ENCODE data around the gene AUP1.

Gene AUP1

DNA sequence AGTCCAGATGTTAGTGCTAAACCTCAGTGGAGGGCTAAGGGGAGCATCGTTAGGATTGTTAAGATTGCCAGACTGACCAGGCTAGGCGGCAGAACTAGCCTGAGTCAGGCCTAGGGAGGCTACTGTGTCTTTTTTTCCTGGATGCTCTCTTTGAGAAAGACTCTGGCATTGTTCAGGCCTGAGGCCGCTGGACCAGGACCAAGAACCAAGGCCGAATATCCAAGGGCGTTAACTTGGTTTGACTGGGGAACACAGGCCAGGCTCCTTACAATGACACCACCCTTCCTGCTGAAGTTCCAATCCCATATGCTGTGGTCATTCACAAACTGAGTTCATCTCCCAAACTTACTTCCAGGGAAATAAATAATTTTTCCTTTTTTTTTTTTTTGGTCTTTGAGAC is 10.8 kb upstream of the AUP1 start:
- no peak overlapping the region for H3K4me3 ChIP-seq (ENCODE audit: low read depth, low read length)
- DNase-seq (ENCODE audit: low read depth): no peak

- no peak for DNase-seq (ENCODE audit: low read depth)
- H3K4me3 ChIP-seq (ENCODE audit: low read depth, low read length): no peak overlapping the region
These were observed 9.4 kb upstream of the AUP1 start for GRCh38 chr2:74538881-74539339.

DNA sequence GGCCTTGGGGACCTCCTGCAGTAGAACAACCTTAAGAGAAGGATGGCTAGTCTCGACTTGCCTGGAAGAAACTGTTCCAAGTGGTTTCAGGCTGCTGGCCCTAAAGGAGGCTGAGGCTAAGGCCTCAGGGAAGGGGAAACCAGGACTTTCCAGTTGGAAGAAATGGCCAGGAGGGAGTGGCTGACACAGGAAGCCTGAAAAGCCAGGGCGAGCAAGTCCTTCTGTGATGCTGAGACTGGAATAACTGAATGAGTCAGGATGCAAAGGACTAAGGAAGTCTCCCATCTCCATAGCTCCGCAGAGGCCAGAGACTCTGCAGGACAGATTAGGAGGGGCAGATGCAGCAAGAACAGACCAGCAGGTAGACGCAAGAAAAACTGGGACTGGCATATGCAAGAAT is 7.6 kb upstream of the AUP1 start:
- H3K4me3 ChIP-seq (ENCODE audit: low read depth, low read length): no peak overlapping the region
- DNase-seq (ENCODE audit: low read depth): no peak

DNA sequence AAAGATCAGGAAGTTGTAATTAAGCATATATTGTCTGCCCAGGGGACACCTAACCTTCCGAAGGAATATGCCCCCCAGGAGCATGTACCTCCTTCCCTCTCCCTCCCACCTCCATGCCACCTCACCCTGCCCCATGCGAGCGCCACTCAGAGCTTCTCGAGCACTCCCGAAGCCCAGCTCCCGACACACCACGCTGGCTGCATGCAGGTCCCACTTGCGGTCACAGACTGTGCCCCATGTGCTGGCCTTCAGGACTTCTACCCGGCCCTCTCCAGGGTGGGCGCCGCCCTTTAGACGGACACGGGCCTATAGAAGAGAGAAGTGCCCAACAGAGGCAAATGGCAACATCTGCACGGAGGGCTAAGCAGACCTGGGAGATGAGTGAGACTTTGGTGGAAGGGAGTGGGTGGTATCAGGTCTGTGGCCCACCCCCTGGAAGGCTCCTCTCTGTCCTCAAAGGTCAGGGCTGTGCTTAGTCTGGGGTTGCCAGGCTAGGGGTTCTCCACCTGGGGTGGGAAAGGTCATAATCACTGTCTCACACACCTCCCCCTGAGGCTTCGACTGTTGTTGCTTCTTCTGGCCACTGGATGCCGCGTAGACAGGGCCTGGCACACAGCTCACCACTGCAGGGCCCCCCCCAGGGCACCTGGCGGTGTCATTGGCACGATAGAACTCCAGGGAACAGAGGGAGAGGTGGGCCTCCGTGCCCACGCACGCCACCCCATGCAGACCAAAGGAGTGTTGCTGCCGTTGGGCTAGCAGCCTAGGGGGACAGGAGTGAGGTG is 6.9 kb upstream of the AUP1 start:
- no peak overlapping the region for H3K4me3 ChIP-seq (ENCODE audit: low read depth, low read length)
- DNase-seq (ENCODE audit: low read depth): no peak

DNA sequence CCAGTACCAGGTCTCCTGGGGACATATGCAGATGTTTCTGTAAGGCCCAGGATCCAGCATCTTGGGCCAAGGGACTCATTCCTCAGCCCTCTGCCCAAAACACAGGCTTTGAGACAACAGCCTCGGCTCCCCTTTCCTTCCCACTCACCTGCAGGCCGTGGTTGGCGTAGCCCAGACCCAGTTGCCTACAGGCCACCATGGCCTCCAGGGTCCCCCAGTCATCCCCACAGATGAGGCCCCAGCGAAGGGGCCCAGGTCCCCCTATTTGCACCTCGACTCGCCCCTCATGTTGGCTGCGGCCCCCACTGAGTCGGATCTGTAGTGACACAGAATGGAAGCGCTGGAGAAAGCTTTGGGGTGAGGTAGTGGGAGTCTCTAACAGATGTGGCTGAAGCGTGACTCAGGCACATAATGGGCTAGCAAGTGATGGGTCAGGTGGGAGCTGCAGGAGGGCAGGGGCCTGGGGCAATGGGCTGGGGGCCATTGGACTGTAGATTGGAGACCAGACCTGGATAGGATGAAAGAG is 6.0 kb upstream of the AUP1 start:
- H3K4me3 ChIP-seq (ENCODE audit: low read depth, low read length): no peak overlapping the region
- DNase-seq (ENCODE audit: low read depth): no peak

DNA sequence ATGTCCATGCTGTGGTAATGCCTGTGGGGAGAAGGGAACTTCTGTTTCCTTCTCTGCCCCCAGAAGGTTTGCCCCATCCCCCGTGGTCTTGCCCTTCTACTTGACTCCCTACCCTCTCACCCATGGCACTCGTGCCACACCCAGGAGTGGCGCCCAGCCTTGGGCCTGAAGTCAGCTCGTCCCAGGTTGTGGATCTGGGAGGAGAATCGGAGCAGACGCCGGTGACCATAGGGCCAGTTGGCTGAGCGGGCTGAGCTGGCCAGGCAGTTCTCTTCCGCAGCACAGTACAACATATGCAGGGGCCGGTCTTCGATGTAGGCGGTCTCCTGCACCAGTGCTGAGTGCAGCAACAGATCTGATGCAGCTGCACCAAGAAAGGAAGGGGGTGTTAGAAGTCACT is 4.9 kb upstream of the AUP1 start:
- no peak for DNase-seq (ENCODE audit: low read depth)
- H3K4me3 ChIP-seq (ENCODE audit: low read depth, low read length): no peak overlapping the region

DNA sequence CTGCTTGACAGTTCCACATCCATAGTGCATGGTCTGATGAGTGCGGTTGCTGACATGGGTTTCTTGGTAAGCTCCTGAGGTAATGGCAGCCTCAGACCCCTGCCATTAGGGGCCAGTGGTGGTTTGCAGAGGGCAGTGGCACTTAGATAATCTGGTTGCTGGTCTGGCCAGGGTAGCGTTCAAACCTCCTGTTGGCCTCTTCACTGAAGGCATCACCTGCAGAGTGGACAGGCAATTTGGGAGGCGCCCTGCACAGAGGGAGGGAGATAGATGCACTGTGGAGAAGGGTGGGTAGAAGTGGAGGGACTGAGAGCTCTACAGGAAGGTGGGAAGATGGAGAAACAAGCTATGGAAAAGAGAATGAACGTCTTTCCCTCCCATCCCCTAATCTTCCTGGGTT is 4.0 kb upstream of the AUP1 start:
- no peak overlapping the region for H3K4me3 ChIP-seq (ENCODE audit: low read depth, low read length)
- DNase-seq (ENCODE audit: low read depth): no peak

- no peak overlapping the region for H3K4me3 ChIP-seq (ENCODE audit: low read depth, low read length)
- no peak for DNase-seq (ENCODE audit: low read depth)
These were observed 2.7 kb upstream of the AUP1 start for GRCh38 chr2:74532222-74532621.

DNA sequence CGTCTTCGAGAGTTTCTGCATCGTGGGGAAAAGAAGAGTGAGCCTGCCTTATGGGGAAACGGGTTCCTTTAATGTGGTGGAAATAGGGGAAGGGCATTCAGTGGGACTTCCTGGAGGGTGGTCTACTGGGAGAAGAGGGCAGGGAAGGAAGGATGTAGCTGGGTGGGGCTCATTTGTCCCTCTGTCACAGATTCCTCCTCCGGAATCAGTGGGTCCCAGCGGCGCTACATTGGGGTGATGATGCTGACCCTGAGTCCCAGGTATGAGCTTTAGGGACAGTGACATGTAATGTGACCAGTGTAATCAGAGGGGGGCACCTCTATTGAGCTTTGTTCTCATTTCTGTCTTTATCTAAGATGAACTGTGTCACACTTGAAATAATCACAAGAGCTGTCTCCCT is 2.2 kb upstream of the AUP1 start:
- H3K4me3 ChIP-seq (ENCODE audit: low read depth, low read length): no peak overlapping the region
- no peak for DNase-seq (ENCODE audit: low read depth)

DNA sequence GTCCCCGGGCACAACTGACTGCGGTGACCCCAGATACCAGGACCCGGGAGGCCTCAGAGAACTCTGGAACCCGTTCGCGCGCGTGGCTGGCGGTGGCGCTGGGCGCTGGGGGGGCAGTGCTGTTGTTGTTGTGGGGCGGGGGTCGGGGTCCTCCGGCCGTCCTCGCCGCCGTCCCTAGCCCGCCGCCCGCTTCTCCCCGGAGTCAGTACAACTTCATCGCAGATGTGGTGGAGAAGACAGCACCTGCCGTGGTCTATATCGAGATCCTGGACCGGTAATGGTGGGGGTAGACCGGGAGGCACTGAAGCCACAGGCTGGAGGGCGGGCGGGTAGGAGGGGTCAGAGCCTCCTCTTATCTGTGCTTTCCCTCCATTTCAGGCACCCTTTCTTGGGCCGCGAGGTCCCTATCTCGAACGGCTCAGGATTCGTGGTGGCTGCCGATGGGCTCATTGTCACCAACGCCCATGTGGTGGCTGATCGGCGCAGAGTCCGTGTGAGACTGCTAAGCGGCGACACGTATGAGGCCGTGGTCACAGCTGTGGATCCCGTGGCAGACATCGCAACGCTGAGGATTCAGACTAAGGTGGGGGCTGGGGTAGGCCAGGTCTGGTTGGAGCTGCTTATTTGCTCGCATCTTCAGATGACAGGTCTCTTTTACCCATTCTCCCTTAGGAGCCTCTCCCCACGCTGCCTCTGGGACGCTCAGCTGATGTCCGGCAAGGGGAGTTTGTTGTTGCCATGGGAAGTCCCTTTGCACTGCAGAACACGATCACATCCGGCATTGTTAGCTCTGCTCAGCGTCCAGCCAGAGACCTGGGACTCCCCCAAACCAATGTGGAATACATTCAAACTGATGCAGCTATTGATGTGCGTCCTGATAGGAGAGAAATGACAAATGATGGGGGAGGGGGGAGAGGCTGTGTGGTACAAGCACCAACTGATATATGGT is 1.0 kb upstream of the AUP1 start:
- H3K4me3 ChIP-seq (ENCODE audit: low read depth, low read length): peak overlapping the region; percentile 74
- no peak for DNase-seq (ENCODE audit: low read depth)

DNA sequence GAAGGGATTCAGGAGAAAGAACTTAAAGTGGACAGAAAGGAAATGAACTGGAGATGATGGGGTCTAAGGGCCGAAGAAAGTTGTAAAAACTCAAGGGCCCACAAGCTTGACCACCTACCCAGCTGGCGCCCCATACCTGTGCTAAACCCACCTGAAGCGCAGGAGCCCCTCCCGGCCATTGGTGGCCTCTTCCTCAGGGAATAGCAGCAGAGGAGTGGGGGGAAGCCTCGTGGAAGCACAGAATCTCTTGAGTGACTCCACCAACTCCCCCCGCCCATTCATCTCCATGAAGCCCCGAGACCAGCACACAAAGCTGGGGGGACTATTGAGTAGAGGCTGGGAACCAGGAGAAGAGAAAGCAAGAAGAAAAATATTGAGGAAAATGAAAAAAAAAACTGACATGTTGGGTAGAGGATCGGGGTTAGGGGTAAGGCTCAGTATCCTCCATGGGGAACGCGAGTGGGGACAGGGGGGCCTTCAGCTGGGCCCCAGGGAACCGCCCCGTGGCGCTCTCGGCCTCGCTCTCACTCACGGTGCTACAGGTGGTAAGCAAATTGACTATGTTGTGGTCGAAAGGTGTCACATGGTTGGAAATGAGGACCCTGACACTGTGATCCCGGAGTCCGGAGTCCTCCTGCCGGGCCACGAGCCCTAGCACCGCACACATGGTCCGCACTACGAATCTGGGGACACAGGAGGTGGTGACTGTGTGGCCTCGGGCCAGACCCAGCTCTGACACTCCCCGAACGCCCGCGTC is 728 bp downstream of the AUP1 start:
- no peak for DNase-seq (ENCODE audit: low read depth)
- peak overlapping the region; percentile 74 for H3K4me3 ChIP-seq (ENCODE audit: low read depth, low read length)

- DNase-seq (ENCODE audit: low read depth): no peak
- no peak overlapping the region for H3K4me3 ChIP-seq (ENCODE audit: low read depth, low read length)
These were observed 1.8 kb downstream of the AUP1 start for GRCh38 chr2:74527741-74528140.

- H3K4me3 ChIP-seq (ENCODE audit: low read depth, low read length): no peak overlapping the region
- DNase-seq (ENCODE audit: low read depth): no peak
These were observed 2.8 kb downstream of the AUP1 start for GRCh38 chr2:74526649-74527230.

- DNase-seq (ENCODE audit: low read depth): no peak
- no peak within 1 kb of the TSS for H3K4me3 ChIP-seq (ENCODE audit: low read depth, low read length)
These were observed 3.5 kb downstream of the AUP1 start, which contains the start of gene DQX1 for GRCh38 chr2:74525717-74526648. Gene DQX1, minus strand, starts transcription at chr2:74526231. Its CDS starts 502 bp downstream, at chr2:74525729.

- H3K4me3 ChIP-seq (ENCODE audit: low read depth, low read length): no peak overlapping the region
- no peak for DNase-seq (ENCODE audit: low read depth)
These were observed 4.4 kb downstream of the AUP1 start for GRCh38 chr2:74524955-74525716.

- no peak overlapping the region for H3K4me3 ChIP-seq (ENCODE audit: low read depth, low read length)
- DNase-seq (ENCODE audit: low read depth): no peak
These were observed 5.5 kb downstream of the AUP1 start for GRCh38 chr2:74524005-74524404.

- no peak overlapping the region for H3K4me3 ChIP-seq (ENCODE audit: low read depth, low read length)
- no peak for DNase-seq (ENCODE audit: low read depth)
These were observed 7.0 kb downstream of the AUP1 start for GRCh38 chr2:74522516-74522915.

Measured in skeletal muscle cell (primary cell).